Measurements from ENCODE around the gene NIT2.

- TF ChIP-seq CTCF (IDR thresholded peaks at IDR 0.05; ENCODE audit: low read length) = no peak
- TF ChIP-seq EZH2 (IDR thresholded peaks at IDR 0.05; ENCODE audit: borderline replicate concordance, low read length) = no peak
Observed at GRCh38 chr3:100288288-100288894, 46.2 kb upstream of the NIT2 start.

Data from OCI-LY1 (cell line).